ENCODE data around the gene NAV2.

Gene NAV2

DNA sequence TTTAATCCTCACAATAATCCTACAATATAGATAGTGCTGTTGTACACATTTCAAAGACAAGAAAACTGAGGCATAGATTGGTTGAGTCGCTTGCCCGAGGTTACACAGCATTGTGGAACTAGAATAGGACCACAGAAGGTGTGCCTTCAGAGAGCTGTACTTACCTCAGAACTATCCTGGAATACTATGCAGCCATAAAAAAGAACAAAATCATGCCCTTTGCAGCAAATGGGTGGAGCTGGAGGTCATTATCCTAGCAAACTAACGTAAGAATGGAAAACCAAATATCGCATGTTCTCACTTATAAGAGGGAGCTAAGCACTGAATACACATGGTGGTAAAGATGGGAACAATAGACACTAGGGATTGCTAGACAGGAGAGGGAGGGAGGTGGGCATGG, 15.7 kb upstream of the NAV2 start:
- TF ChIP-seq, protein P1, sequence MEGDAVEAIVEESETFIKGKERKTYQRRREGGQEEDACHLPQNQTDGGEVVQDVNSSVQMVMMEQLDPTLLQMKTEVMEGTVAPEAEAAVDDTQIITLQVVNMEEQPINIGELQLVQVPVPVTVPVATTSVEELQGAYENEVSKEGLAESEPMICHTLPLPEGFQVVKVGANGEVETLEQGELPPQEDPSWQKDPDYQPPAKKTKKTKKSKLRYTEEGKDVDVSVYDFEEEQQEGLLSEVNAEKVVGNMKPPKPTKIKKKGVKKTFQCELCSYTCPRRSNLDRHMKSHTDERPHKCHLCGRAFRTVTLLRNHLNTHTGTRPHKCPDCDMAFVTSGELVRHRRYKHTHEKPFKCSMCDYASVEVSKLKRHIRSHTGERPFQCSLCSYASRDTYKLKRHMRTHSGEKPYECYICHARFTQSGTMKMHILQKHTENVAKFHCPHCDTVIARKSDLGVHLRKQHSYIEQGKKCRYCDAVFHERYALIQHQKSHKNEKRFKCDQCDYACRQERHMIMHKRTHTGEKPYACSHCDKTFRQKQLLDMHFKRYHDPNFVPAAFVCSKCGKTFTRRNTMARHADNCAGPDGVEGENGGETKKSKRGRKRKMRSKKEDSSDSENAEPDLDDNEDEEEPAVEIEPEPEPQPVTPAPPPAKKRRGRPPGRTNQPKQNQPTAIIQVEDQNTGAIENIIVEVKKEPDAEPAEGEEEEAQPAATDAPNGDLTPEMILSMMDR (IDR thresholded peaks at IDR 0.05; ENCODE audit: low read depth, low read length, missing control alignments) = no peak
- no peak for DNase-seq (ENCODE audit: low read depth)
- no peak overlapping the region for H3K4me3 ChIP-seq (ENCODE audit: low read depth, low read length)

DNA sequence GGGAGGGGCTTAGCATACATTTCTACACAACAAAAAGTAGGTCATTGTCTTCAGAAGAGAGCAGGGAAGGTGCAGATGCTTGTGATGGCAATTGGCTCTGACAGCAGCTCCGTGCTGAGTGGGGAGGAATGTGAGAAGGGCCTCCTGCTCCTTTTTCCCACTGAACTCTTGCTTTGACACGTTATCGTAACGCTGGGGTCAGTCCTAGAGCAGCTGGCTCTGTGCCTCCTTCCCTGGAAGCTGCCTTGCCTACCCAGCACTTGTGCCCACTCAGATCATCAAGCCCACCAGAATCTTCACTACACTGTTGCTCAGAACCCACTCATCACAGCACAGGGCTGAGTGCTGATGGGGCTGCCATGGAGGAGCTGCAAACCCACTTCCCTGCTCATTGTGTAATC, 14.9 kb upstream of the NAV2 start:
- no peak for DNase-seq (ENCODE audit: low read depth)
- TF ChIP-seq, protein P1 (IDR thresholded peaks at IDR 0.05; ENCODE audit: low read depth, low read length, missing control alignments) = no peak
- H3K4me3 ChIP-seq (ENCODE audit: low read depth, low read length) = no peak overlapping the region

DNA sequence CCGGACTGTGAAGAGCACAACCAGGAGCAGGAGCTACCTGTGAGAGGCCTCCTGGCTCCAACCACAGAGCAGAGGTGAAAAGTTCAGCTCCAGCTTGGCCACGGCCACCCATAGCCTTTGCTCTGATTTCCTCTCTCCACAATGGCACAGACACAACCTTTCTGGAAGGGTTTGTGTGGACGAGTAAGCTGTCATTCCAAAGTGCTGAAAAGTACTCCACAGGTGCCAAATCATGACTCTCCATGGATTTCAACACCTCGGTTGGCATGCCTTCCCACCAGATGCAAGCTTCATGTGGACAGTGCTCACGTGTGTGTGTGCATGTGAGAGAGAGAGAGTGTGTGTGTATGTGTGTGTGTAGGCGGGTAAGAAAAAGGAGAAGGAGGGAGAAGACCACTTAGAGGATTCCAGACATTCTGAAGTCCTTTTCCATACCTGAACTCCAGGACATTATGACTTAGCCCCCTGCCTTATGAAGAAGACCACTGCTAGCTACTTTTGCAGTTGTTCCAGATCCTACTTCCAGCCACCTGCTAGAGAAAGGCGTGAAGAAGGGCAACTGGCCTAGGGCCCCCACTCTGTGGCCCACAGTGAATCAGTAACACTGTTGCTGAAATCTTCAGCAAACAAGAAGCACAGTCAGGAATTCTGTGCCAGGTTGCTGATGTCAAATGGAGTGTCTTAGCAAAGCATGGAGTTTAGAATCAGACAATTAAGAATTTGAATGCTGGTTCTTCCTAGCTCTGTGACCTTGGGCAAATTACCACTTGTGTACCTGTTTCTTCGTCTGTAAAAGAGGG, 13.9 kb upstream of the NAV2 start:
- TF ChIP-seq, protein P1 (IDR thresholded peaks at IDR 0.05; ENCODE audit: low read depth, low read length, missing control alignments) = no peak
- H3K4me3 ChIP-seq (ENCODE audit: low read depth, low read length) = no peak overlapping the region
- no peak for DNase-seq (ENCODE audit: low read depth)

DNA sequence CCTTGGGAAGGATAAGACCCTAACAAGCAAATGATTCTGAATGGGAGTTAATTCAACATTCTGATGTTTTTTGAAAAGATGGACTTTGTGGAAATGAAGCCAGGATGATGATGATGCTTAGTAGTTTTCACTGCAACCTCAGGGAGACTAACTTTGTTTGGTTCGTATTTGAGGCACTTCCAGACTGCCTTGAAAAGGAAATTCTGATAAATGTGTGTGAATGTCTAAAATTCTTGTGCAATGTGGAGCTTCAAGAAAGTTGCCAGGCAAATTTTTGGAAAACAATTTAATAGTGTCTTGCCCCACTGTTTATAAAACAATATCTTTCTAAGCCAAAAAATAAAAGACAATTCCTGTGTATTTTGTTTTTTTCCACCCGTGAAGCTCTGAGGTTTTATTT, 11.2 kb upstream of the NAV2 start:
- TF ChIP-seq, protein P1 (IDR thresholded peaks at IDR 0.05; ENCODE audit: low read depth, low read length, missing control alignments) = no peak
- no peak for DNase-seq (ENCODE audit: low read depth)
- no peak overlapping the region for H3K4me3 ChIP-seq (ENCODE audit: low read depth, low read length)

DNA sequence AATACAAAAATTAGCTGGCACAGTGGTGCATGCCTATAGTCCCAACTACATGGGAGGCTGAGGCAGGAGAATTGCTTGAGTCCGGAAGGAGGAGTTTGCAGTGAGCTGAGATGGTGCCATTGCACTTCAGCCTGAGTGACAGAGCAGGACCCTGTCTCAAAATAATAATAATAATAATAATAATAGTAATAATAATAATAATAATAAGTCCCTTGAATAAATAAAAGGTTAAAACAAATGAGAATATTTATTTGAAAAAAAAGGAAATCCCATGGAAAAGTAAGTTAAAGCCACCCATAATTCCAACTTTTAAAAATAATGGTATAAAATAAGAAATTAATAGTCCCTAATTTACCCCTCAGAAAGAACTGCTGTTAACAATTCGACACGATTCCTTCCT, 10.0 kb upstream of the NAV2 start:
- H3K4me3 ChIP-seq (ENCODE audit: low read depth, low read length) = no peak overlapping the region
- TF ChIP-seq, protein P1 (IDR thresholded peaks at IDR 0.05; ENCODE audit: low read depth, low read length, missing control alignments) = no peak
- no peak for DNase-seq (ENCODE audit: low read depth)

DNA sequence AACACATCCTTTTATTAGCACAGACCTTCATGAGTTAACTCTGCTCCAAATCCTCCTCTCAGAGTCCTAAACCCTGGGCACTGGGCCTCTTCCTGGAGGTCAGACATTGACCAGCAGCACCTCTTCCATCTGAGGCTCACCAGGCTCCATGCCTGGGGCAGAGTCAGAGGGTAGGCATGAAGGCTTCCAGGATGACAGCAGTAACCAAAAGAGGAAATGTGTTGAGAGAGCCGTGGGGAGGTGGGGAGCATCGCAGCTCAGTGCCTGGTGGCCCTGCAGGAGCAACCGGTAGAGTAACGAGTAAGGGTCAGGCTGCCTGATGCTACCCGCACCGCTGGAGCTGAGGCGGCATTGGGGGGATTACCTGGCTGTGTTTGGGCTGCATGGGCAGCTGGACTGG, 9.4 kb upstream of the NAV2 start:
- H3K4me3 ChIP-seq (ENCODE audit: low read depth, low read length) = no peak overlapping the region
- no peak for DNase-seq (ENCODE audit: low read depth)
- TF ChIP-seq, protein P1 (IDR thresholded peaks at IDR 0.05; ENCODE audit: low read depth, low read length, missing control alignments) = no peak

DNA sequence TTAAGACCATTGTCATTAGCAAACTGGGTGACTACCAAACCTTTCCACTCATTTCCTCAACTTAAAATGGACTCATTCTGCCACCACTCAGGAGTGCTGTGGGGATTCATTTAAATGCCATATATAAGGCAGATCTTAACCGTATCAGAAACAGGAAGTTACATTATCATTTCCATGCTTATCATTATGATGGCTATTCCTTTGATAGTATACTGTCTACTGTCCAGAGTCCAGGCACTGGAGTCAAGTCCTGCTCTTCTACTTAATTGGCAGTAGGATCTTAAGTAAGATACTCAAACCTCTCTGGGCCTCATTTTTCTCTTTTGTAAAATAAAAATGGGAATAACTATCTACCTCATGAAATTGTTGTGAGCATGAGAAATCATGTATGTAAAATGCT, 8.4 kb upstream of the NAV2 start:
- TF ChIP-seq, protein P1 (IDR thresholded peaks at IDR 0.05; ENCODE audit: low read depth, low read length, missing control alignments) = no peak
- H3K4me3 ChIP-seq (ENCODE audit: low read depth, low read length) = no peak overlapping the region
- no peak for DNase-seq (ENCODE audit: low read depth)
